Prostate gland (tissue), 2 donors: ENCODE results near the gene NAA30. TPM values are rescaled to one million over a fixed set of nuclear protein-coding genes. Genes with fewer than 3 reads are reported as not detected.

Experiments
- DNase-seq: peaks from one replicate; pipeline ENCODE4 v3.0.0-alpha.2; 2019; ENCODE audit warnings: low spot score
- H3K27ac ChIP-seq, 2 donors: fragments of 200-600 bp; sonication (generic); 2 replicates each; pipeline ENCODE4 v1.5.1; 2017 to 2019
- H3K27me3 ChIP-seq: fragments of 200-600 bp; sonication (generic); replicated peaks from 2 replicates; pipeline ENCODE4 v1.5.1; 2019; ENCODE audit not compliant: insufficient read depth
- H3K36me3 ChIP-seq, 2 donors: fragments of 200-600 bp; sonication (generic); 1 replicate in 1 of 2; 2 replicates in 1 of 2; pipeline versions ENCODE4 v1.5.1 to v1.8.1; 2017 to 2019
- H3K4me1 ChIP-seq: fragments of 200-600 bp; sonication (generic); replicated peaks from 2 replicates; pipeline ENCODE4 v1.5.1; 2019
- H3K4me3 ChIP-seq, 2 donors: fragments of 200-600 bp; sonication (generic); 2 replicates each; pipeline ENCODE4 v1.5.1; 2017 to 2019
- H3K9me3 ChIP-seq: fragments of 200-600 bp; sonication (generic); 2 replicates; pipeline ENCODE4 v1.5.1; 2017
- POLR2A ChIP-seq: fragments of 450-650 bp; IDR thresholded peaks from one replicate; pipeline ENCODE4 v1.6.1; 2016; ENCODE audit warnings: antibody characterized with exemption, mild to moderate bottlenecking
- POLR2AphosphoS5 ChIP-seq: sonication (generic); formaldehyde crosslinking; IDR thresholded peaks from one replicate; pipeline ENCODE4 v1.6.1; 2017; ENCODE audit warnings: antibody characterized with exemption
- WGBS: methylation state at CpG from one replicate; pipeline ENCODE4 v1.1.5; 2018; 5-methylcytosine and 5-hydroxymethylcytosine counted together
- intact Hi-C: fragments of 100-400 bp; cut with DNase I; formaldehyde crosslinking; loops from one replicate; pipeline ENCODE4 v1.14.2; 2022
- total RNA-seq, 2 donors: library from RNA; depleted of rRNA; stranded (reverse); fragments of >200 nt; gene quantifications; one replicate each; pipeline ENCODE4 v1.1.0, GENCODE V29; 2016
- TF ChIP-seq, protein P1 (sequence below), 4 experiments: fragments of 200-600 bp in 2 of 4; fragments of 450-650 bp in 2 of 4; sonication (generic) in 2 of 4; IDR thresholded peaks; 1 replicate in 3 of 4; 2 replicates in 1 of 4; pipeline ENCODE4 v1.5.1; 2016 to 2019; ENCODE audit warnings: antibody characterized with exemption in 4 of 4, mild to moderate bottlenecking in 2 of 4, moderate library complexity in 2 of 4

The NAA30 gene
- total RNA-seq, 2 donors from 2014 or later: 13.7 to 27.5 TPM

DNA sequence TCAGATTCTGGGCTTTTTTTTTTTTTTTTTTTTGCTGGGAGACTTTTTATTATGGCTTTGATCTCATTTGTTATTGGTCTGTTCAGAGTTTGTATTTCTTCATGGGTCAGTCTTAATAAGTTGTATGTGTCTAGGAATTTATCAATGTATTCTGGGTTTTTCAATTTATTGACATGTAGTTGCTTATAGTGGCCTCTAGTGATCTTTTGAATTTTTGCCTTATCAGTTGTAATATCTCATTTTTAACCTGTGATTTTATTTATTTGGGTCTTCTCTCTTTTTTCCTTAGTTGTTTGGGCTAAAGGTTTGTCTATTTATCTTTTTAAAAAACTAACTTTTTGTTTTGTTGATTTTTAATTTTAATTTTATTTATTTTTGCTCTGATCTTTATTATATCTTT is 45.5 kb downstream of the NAA30 start:
- TF ChIP-seq, protein P1, sequence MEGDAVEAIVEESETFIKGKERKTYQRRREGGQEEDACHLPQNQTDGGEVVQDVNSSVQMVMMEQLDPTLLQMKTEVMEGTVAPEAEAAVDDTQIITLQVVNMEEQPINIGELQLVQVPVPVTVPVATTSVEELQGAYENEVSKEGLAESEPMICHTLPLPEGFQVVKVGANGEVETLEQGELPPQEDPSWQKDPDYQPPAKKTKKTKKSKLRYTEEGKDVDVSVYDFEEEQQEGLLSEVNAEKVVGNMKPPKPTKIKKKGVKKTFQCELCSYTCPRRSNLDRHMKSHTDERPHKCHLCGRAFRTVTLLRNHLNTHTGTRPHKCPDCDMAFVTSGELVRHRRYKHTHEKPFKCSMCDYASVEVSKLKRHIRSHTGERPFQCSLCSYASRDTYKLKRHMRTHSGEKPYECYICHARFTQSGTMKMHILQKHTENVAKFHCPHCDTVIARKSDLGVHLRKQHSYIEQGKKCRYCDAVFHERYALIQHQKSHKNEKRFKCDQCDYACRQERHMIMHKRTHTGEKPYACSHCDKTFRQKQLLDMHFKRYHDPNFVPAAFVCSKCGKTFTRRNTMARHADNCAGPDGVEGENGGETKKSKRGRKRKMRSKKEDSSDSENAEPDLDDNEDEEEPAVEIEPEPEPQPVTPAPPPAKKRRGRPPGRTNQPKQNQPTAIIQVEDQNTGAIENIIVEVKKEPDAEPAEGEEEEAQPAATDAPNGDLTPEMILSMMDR (IDR thresholded peaks at IDR 0.05): no peak
- TF ChIP-seq POLR2A (no peak), POLR2AphosphoS5 (no peak)
- Histone ChIP-seq H3K36me3 (no peaks in the 10 kb centered on the region), H3K27ac (no peak overlapping the region), H3K9me3 (no peaks in the 10 kb centered on the region), H3K4me1 (no peaks in the 10 kb centered on the region), H3K4me3 (no peak overlapping the region), H3K27me3 (no peaks in the 10 kb centered on the region)
- DNase-seq: no peak
- intact Hi-C loops: no loop called here

DNA sequence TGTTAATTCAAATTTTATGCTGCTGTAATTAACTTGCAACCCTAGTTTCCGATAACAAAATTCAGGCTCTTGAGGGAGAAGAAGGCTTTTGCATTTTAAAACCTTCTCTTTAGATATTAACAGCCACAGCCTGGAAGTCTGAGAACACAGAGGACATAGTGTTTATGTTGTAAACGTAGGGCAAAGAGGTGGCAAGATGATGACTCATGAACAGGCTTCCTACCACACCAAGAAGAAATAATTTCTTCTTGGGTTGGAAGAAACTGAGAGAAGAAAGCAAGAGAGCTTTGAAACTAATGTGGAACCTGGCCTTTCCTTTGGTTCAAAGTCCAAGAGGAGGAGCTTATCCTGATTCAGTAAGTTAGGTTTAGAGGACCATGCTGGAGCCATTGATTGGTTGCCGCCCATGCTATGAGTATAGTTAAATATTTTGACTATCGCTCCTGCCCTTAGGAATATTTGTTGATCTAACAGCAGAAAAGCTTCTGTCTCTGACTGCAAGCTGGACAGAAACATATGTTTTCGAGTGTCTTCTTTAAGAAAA is 71.5 kb downstream of the NAA30 start:
- H3K4me1 ChIP-seq: no peaks in the 10 kb centered on the region
- no peaks in the 10 kb centered on the region for H3K27me3 ChIP-seq
- no peak overlapping the region for H3K27ac ChIP-seq
- 79% methylated on average over 5 of the region's 5 CpGs for WGBS
- no peak for DNase-seq
- TF ChIP-seq, protein P1 (IDR thresholded peaks at IDR 0.05): no peak
- no peak for TF ChIP-seq POLR2A
- no peak for TF ChIP-seq POLR2AphosphoS5
- intact Hi-C loops: no loop called here
- H3K4me3 ChIP-seq: no peak overlapping the region
- no peaks in the 10 kb centered on the region for H3K9me3 ChIP-seq
- no peaks in the 10 kb centered on the region for H3K36me3 ChIP-seq

DNA sequence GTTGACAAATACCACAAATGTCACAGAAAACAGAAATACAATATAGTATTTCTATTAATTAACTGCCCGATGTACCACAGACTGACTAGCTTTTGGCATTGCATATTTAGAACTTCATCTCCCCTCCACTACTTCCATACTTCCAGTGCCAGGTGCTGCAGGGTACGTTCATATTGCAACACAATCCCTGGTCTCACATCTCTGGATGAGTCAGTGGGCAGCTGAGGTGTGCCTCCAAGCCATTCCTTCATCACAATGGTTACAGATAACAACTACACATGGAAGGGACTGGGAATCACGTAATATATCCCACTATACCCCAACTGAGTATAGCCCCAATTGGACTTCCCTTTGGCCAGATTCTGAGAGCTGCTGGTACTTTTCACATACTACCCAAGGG is 72.2 kb downstream of the NAA30 start:
- Histone ChIP-seq H3K9me3 (no peaks in the 10 kb centered on the region), H3K36me3 (no peaks in the 10 kb centered on the region), H3K4me3 (no peak overlapping the region), H3K4me1 (no peaks in the 10 kb centered on the region), H3K27ac (no peak overlapping the region), H3K27me3 (no peaks in the 10 kb centered on the region)
- 96% methylated on average over 3 of the region's 3 CpGs for WGBS
- TF ChIP-seq POLR2AphosphoS5 (no peak), POLR2A (no peak)
- TF ChIP-seq, protein P1 (IDR thresholded peaks at IDR 0.05): no peak
- intact Hi-C loops: no loop called here
- no peak for DNase-seq

DNA sequence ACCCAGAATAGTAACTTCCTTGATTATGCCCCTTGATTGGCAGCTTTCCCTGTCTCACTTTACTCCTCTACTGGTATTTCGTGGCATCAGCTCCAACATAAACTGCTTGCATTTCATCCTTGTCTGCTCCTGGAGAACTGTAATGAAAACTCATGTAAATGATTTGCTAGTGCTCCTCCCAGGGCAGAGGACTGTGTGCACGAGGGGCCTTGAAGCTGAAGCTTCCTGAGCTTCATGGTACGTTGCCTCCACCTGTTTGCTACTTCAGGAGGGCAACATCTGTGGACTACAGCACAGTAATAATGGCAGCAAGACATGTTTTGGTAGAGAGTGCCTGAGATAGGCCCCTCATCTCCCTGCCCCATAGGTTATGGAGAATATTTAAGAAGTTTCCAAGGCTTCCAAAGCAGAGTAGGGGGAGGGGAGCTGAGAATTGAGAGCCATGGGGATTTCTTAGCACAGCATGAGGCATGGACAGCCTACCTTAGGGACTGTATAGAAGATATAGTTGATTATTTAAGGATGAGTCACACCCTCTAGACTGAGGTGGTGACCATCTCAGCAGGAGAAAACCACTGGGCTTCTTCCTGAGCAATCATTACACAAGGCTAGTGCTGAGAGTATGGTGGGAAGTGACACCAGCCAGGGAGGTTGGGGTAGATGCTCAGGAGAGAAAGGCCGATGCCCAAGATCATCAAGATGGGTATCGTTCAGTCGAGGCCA is 73.8 kb downstream of the NAA30 start:
- no peak overlapping the region for H3K27ac ChIP-seq
- no peak for DNase-seq
- WGBS: 72% methylated on average over 6 of the region's 6 CpGs

More for the DNA sequence above, 73.8 kb downstream of the NAA30 start:
- Histone ChIP-seq H3K9me3 (no peaks in the 10 kb centered on the region), H3K36me3 (no peaks in the 10 kb centered on the region), H3K27me3 (no peaks in the 10 kb centered on the region), H3K4me1 (no peaks in the 10 kb centered on the region), H3K4me3 (no peak overlapping the region)
- TF ChIP-seq POLR2AphosphoS5 (no peak), POLR2A (no peak)
- TF ChIP-seq, protein P1 (IDR thresholded peaks at IDR 0.05): no peak
- intact Hi-C loops: no loop called here

Other genes starting within 250 kb of the NAA30 start
- 10 to 100 TPM; 27.4 to 48.7 TPM for gene EXOC5, start 121.7 kb upstream of the NAA30 start, total RNA-seq
- gene AP5M1, start 121.6 kb upstream of the NAA30 start, total RNA-seq: 10 to 100 TPM; 17.5 to 22.6 TPM
- gene CCDC198, start 103.3 kb downstream of the NAA30 start, total RNA-seq: not detected